WERI-Rb-1 (cell line): ENCODE data around the gene ZNF236.

Experiments
- DNase-seq: peaks from one replicate; pipeline ENCODE4 v3.0.0-alpha.2; 2020
- H3K27ac ChIP-seq: fragments of 250-450 bp; sonication (Bioruptor Pico); 2 replicates; pipeline ENCODE4 v1.5.1; 2020; ENCODE audit warnings: mild to moderate bottlenecking, moderate library complexity
- H3K27me3 ChIP-seq: fragments of 250-450 bp; sonication (Bioruptor Pico); 2 replicates; pipeline ENCODE4 v1.5.1; 2021; ENCODE audit warnings: mild to moderate bottlenecking, low read depth, moderate library complexity; ENCODE audit not compliant: insufficient read depth, severe bottlenecking
- H3K36me3 ChIP-seq: fragments of 250-450 bp; sonication (Bioruptor Pico); 2 replicates; pipeline ENCODE4 v1.5.1; 2020; ENCODE audit warnings: mild to moderate bottlenecking, moderate library complexity
- H3K4me3 ChIP-seq: 2 replicates; pipeline ENCODE4 v1.5.1; 2011; ENCODE audit warnings: low read depth, mild to moderate bottlenecking, control low read depth, low read length
- H3K9me3 ChIP-seq: fragments of 250-450 bp; sonication (Bioruptor Pico); 2 replicates; pipeline ENCODE4 v1.5.1; 2021; ENCODE audit warnings: mild to moderate bottlenecking, moderate library complexity; ENCODE audit not compliant: severe bottlenecking
- TF ChIP-seq, protein P1 (sequence below): IDR thresholded peaks from 2 replicates; pipeline ENCODE4 v1.5.1; 2011; ENCODE audit warnings: low read depth, mild to moderate bottlenecking, control low read depth, inconsistent platforms, low read length

Gene ZNF236

DNA sequence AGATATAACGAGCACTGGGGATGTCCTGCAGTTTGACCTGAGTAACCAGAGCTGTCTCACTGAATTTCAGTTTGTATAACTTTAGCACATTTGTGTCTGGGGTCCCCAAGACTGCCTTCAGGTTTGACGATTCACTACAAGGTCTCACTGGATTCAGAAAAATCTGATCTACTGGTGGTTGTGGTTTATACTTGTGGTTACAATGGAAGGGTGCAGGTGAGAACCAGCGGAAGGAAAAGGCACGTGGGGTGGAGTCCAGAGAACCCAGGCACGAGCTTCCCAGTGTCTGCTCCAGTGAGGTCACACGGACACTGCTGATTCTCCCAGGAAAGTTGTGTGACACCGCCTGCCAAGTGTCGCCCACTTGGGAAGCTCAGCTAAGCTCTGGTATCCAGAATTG lies 126.0 kb downstream of the ZNF236 start:
- DNase-seq, result no peak
- H3K27me3 ChIP-seq, result no peaks in the 10 kb centered on the region
- peaks cover 5% of the 10 kb centered on the region for H3K36me3 ChIP-seq
- no peak overlapping the region for H3K4me3 ChIP-seq
- no peak overlapping the region for H3K27ac ChIP-seq
- H3K9me3 ChIP-seq, result no peaks in the 10 kb centered on the region
- TF ChIP-seq, protein P1, sequence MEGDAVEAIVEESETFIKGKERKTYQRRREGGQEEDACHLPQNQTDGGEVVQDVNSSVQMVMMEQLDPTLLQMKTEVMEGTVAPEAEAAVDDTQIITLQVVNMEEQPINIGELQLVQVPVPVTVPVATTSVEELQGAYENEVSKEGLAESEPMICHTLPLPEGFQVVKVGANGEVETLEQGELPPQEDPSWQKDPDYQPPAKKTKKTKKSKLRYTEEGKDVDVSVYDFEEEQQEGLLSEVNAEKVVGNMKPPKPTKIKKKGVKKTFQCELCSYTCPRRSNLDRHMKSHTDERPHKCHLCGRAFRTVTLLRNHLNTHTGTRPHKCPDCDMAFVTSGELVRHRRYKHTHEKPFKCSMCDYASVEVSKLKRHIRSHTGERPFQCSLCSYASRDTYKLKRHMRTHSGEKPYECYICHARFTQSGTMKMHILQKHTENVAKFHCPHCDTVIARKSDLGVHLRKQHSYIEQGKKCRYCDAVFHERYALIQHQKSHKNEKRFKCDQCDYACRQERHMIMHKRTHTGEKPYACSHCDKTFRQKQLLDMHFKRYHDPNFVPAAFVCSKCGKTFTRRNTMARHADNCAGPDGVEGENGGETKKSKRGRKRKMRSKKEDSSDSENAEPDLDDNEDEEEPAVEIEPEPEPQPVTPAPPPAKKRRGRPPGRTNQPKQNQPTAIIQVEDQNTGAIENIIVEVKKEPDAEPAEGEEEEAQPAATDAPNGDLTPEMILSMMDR, result no peak

DNA sequence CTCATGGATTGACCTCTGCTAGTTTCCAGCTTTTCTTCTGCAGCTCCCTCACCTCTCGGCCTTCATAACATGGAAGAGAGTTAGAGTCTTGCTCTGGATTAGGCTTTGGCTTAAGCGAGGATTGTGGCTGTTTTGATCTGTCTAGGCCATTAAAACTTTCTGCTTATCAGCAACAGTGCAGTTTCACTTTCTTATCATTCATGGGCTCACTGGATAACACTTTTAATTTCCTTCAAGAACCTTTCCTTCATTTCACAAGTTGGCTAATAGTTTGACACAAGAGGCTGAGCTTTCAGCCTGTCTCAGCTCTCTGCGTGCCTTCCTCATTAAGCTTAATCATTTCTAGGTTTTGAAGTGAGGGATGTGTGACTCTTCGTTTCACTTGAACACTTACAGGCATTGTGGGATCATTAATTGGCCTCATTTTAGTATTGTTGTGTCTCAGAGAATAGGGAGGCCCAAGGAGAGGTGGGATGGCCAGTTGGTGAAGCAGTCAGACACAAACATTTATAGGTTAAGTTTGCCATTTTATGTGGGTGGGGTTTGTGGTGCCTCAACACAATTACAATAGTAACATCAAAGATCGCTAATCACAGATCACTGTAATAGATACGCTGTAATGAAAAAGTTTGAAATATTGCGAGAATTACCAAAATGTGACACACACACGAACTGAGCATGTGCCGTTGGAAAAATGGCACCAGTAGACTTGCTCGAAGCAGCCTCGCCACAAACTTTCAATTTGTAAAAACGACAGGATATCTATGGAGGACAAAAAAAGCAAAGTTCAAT lies 129.3 kb downstream of the ZNF236 start:
- no peak for DNase-seq
- TF ChIP-seq, protein P1, result no peak
- Histone ChIP-seq H3K4me3 (no peak overlapping the region), H3K9me3 (no peaks in the 10 kb centered on the region), H3K27ac (no peak overlapping the region), H3K27me3 (no peaks in the 10 kb centered on the region), H3K36me3 (peaks cover 12% of the 10 kb centered on the region)

DNA sequence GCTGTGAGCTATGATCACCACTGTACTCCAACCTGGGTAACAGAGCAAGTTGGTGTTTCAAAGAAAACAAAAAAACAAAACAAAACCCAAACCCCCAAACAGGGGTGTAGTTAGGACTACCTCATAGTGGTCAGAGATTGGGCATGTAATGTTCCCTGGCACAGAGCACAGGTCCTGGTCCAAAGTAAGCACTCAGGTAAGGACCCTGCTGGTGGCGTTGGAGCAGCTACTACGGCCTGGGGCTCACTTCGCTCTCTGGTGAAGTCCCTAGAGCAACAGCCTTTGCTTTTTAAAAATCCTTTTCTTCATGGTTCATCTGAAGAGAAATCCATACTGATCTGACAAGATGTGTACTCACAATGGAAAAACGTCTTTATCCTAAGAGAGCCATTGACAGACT lies 130.4 kb downstream of the ZNF236 start:
- H3K9me3 ChIP-seq, result no peaks in the 10 kb centered on the region
- no peaks in the 10 kb centered on the region for H3K27me3 ChIP-seq
- H3K27ac ChIP-seq, result no peak overlapping the region
- H3K4me3 ChIP-seq, result no peak overlapping the region
- H3K36me3 ChIP-seq, result peaks cover 12% of the 10 kb centered on the region
- TF ChIP-seq, protein P1, result no peak
- no peak for DNase-seq

DNA sequence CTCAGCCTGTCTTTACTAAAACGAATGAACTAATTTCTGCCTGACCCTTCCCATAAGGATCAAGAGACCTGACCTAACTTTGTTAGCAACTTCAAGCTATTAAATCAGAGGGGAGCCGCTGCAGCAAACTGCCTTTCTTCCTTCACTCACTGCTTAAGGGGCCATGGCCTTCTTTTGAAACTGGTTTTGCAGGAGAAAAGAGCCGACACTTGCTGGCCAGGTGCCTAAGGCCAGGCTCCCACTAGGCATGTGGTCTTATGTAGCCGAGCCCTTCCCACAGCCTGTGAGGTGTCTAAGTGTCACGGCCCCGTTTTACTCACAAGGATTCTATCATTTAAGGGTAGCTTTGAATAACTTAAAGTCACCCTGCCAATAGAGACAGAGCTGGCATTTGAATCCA lies 130.8 kb downstream of the ZNF236 start:
- TF ChIP-seq, protein P1, result no peak
- Histone ChIP-seq H3K27ac (no peak overlapping the region), H3K27me3 (no peaks in the 10 kb centered on the region), H3K36me3 (peaks cover 12% of the 10 kb centered on the region), H3K4me3 (no peak overlapping the region), H3K9me3 (no peaks in the 10 kb centered on the region)
- DNase-seq, result no peak

DNA sequence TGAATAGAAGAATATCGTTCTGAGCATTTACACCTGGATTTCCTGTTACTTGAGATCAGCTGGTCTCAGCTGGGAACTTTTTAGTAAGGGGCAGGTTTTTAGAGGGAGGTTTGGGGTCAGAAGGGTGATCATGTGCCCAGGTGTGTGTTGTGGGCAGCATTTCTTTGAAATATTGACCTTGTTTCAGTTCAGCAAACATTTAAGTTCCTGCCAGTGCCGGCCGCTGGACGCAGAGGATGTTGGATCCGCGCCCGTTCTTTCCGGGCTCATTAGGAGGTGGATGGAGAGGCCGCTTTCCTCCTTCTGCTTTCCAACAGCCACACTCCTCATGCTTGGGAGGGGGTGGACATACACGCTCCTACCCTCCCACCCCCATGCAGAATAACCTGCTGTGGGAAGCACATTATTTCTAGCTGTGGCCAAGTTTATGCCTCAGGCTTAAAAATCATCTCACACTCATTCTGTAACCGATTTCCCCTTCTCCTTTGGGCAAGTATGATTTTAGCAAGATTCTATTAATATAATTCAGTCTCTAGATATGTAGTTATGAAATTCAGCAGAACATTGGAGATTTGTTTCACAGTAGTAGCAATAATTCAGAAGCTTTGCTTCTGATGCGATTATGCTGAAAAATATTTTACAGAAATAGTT lies 131.4 kb downstream of the ZNF236 start:
- TF ChIP-seq, protein P1, result no peak
- Histone ChIP-seq H3K27me3 (no peaks in the 10 kb centered on the region), H3K9me3 (no peaks in the 10 kb centered on the region), H3K27ac (no peak overlapping the region), H3K36me3 (peaks cover 12% of the 10 kb centered on the region), H3K4me3 (no peak overlapping the region)
- no peak for DNase-seq
